Myocyte (in vitro differentiated cells): ENCODE data around the gene ATG101. TPM values are rescaled to one million over a fixed set of nuclear protein-coding genes. Genes with fewer than 3 reads are reported as not detected.

Source experiments
- DNase-seq: peaks from one replicate; pipeline ENCODE4 v3.0.0-alpha.2; 2012; ENCODE audit warnings: low read depth
- total RNA-seq: library from RNA; depleted of rRNA; stranded (reverse); fragments of >200 nt; gene quantifications from 2 replicates; pipeline ENCODE4 v1.2.3, GENCODE V29; 2014

Gene ATG101
- total RNA-seq, 1 donor from 2014 or later, result 105 TPM

DNA sequence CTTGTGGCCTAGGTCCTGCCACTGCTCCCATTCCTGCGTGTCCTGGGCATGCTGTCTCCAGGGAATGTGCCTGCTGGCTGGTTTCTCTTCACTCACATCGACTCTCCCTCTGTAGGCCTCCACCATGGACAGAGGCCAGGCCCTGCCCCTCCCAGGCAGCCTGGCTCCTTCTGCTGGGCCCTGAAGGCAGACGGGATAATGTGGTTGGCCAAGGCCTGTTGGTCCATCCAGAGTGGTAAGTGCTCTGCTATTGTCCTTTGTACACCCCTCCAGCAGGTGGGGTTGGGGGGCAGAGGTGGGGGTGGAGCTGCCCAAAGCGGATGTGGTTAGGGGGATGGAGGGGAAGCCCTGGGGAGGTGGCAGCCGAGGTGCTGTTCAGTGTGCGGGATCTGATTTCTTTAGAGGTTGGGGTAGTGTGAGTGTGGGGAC, 28.1 kb upstream of the ATG101 start:
- DNase-seq, result peak; percentile 89

DNA sequence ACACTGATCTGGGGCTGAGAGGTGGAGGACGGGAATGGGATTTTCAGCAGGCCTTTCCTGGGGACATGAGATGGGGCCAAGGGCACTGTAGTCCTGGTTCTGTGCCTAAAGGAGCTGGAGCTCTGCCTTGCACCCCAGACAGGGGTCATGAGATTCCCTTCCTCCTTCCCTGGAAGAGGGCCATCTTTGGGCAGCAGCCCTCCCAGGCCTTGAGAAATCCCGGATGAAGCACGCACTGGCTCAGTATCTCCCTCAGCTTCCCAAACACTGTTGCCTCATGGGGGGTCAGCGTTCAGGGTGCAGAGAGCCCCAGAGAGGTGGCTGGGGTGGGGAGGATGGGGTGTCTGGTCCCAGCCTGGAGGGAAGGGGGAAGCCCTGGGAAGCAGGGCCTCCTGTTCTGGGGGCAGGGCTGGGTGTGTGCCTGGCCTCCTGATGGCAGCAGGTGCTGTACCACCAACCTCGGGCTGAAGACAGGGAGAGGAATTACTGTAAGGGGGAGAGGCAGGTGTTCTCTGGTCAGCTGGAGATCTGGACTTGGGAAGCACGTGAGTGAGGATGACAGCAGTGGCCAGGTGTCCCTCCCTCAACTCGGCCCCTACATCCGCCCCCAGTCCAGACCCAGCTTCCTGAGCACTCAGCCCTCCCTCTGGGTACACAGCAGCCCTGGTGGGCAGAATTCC, 26.9 kb upstream of the ATG101 start:
- DNase-seq, result peak; percentile 81

- peak; percentile 74 for DNase-seq
Measured at GRCh38 chr12:52043386-52044212, 26.2 kb upstream of the ATG101 start.

DNA sequence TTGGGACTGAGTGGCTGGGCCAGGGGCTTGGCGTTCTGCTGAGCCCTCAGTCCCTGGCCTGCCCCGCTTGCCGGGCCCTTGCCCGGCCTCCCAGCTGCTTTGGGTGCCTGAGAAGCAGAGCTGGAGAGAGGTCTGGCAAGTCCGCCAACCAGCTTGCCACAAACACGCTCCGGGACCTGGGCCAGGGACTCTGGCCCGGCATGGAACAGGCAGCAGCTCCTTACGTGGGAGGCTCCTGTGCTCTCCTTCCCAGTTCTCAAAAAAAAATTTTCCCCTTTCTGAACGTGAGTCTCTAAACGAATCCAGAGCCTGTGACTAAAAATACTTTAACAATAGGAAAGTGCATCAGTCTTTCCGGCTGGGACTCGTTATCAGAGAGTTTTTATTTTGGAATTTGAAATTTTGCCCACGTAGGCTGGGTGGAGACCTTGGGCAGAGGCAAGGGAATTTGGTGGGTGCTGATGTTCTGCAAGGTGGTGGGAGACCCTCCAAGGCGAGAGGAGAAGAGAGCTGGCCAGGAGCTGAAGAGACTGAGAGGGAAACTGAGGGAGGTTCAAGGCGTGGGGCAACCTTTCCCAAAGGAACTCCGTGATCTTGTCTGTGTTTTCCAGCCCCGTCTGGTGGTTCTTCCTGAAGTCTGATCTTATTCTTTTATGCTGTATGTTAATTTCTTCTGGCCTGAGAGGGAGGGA, 25.3 kb upstream of the ATG101 start:
- DNase-seq, result peak; percentile 65

DNA sequence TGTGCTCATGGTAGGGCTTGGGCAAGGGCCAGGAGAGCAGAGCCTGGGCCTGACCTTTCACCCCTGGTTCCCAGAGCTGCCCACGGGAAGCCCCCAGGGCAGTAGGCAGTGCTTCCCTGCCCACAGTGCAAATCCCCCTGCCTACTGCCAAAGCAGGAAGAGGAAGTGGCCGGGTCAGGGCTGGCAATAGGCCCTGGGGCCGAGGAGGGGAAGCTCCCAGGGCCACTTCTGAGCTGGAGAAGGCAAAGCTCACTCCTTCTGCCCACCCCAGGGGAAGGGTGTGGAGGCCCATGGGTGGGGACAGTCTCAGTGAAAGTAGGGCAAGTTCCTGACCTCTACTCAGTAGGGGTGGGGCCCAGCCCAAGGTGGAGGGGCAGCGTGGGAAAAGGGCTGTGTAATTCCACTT, 24.0 kb upstream of the ATG101 start:
- DNase-seq, result no peak

- DNase-seq, result no peak
Measured at GRCh38 chr12:52046859-52047258, 22.9 kb upstream of the ATG101 start.

- DNase-seq, result no peak
Measured at GRCh38 chr12:52049286-52049685, 20.5 kb upstream of the ATG101 start.

- no peak for DNase-seq
Measured at GRCh38 chr12:52049688-52050087, 20.1 kb upstream of the ATG101 start.

DNA sequence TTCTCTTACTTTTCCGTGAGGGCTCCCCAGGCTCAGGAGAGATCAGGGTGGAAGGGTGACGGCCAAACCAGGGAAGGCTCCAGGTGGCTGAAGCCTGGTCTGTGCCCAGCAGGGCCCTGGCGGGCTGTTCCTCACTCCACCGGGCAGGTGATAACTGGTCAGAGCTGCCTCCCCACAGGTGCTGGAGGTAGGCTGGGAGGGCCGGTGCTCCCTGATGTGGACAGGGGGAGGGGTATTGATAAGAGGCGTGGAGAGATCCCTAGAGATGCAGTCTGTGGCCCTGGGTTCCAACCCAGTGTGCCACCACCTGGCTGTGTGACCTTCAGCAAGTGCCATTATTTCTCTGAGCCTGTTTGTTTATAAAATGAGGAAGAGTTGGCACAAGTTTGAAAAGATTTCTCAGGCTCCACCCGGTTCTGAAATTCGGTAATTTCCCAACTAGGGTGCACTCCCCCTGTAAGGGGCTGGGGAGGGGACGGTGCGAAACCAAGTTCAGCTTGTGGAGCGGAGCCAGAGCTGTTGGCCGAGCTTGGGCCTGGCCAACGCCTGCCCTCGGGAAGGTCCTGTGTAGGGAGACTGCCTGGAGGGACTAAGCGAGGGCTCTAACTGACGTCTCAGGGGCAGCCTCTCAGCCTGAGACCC, 19.5 kb upstream of the ATG101 start:
- DNase-seq, result no peak

GRCh38 chr12:52050758-52051541, 18.8 kb upstream of the ATG101 start, which contains the start of gene NR4A1:
Gene NR4A1 (plus strand): TSS chr12:52051442. CDS start chr12:52054329, 2,887 bp downstream.
- DNase-seq, result peak; percentile 93

GRCh38 chr12:52052468-52053186, 17.2 kb upstream of the ATG101 start:
- DNase-seq, result no peak

DNA sequence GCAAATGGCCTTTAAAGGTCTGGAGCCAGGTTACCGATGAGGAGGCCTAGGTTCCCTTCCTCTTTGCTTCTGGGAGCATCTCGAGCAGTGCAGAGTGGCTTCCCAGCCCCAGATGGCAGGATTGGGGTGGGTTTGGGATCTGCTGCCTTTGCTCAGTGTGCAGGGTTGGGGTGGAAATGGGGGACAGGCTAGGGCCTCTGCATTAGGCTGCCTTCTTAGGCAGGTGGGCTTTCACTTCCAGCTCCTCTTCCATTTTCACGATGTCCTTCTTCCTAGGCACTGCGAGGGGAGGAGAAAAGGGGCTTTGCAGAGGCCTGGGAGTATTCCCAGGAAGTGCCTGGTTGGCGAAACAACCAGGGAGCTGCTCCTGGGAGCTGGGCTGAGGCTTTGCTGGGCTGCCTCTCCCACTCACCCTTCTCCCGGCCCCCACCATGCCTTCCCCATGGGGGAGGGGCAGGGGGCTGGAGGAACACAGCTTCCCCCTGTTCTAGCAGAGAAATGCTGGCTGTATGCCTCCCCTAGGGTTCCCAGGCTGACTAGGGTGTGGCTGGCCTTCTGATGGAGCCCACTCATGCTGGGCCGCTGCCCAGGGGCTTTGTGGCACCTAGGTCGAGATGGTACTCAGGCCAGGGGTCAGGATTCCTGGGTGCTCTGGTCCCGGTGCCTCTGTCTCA, 16.1 kb upstream of the ATG101 start:
- no peak for DNase-seq

DNA sequence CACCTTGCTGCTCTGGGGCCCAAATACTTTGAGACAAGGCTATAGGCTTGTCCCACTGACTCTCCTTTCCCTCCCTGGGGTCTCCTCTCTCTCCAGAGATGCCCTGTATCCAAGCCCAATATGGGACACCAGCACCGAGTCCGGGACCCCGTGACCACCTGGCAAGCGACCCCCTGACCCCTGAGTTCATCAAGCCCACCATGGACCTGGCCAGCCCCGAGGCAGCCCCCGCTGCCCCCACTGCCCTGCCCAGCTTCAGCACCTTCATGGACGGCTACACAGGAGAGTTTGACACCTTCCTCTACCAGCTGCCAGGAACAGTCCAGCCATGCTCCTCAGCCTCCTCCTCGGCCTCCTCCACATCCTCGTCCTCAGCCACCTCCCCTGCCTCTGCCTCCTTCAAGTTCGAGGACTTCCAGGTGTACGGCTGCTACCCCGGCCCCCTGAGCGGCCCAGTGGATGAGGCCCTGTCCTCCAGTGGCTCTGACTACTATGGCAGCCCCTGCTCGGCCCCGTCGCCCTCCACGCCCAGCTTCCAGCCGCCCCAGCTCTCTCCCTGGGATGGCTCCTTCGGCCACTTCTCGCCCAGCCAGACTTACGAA, 15.4 kb upstream of the ATG101 start:
- no peak for DNase-seq

- DNase-seq, result no peak
Measured at GRCh38 chr12:52054833-52055730, 14.7 kb upstream of the ATG101 start.

DNA sequence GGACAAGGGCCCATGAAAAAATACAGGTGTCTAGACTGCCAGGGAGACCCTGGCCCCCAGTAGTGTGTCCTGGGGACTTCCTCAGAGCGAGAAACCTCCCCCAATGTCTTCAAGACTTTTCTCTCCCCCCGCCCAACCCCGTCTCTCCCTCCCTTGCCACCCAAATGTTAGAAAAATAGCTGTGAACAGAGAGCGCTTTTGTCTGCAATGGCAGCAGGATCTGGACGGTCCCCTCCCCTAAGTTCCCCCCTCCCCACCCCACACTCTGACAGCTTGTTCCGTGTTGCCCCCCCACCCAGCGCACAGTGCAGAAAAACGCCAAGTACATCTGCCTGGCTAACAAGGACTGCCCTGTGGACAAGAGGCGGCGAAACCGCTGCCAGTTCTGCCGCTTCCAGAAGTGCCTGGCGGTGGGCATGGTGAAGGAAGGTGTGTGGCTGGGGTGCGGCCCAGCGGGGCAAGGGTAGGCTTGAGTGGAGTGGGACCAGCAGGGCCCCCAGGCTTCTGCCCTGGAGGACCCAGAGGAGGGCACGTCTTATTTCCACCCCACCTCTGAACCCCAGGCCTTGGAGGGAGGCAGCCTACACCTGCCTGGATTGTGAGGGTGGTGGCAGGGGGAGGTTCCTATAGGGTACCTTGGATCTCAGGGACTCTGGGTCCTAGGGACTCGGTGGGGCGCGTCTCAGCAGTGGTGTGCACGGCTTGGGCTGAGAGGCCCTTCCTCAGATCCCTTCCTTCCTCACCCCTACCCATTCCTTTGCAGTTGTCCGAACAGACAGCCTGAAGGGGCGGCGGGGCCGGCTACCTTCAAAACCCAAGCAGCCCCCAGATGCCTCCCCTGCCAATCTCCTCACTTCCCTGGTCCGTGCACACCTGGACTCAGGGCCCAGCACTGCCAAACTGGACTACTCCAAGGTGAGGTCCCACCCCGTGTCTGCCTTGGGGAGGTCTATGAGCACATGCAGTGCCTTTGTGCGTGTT, 13.8 kb upstream of the ATG101 start:
- no peak for DNase-seq

DNA sequence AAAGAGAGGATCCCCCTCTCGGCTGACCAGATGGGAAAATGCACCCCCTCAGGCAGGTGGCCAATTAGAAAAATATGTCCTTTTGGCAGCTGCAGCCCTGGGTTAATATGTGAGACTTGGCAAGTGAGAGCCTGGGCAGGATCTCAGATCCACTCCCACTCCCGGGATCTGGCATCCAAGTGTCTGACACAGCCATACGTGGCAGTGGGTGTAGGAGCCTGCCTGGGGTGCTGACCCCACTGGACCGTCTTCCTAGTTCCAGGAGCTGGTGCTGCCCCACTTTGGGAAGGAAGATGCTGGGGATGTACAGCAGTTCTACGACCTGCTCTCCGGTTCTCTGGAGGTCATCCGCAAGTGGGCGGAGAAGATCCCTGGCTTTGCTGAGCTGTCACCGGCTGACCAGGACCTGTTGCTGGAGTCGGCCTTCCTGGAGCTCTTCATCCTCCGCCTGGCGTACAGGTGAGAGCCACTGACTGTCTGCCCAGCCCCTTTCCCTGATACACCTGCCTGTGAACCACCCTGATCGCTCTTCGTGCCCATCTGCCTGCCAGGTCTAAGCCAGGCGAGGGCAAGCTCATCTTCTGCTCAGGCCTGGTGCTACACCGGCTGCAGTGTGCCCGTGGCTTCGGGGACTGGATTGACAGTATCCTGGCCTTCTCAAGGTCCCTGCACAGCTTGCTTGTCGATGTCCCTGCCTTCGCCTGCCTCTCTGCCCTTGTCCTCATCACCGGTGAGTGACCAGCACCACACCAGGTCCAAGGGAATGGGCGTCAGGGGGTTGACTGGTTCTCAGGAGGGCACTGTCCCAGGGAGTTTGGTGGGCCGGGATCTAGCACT, 12.8 kb upstream of the ATG101 start:
- no peak for DNase-seq
